HepG2 (cell line): ENCODE results near the gene NEK11. TPM values are rescaled to one million over a fixed set of nuclear protein-coding genes. Genes with fewer than 3 reads are reported as not detected.

Experiments used
- ASH2L ChIP-seq: fragments of 300-600, 200-600 bp; sonication (generic); IDR thresholded peaks from 2 replicates; pipeline ENCODE4 v1.7.0; 2017; ENCODE audit warnings: low read depth, mild to moderate bottlenecking, moderate library complexity, mixed read lengths, low read length; ENCODE audit not compliant: insufficient read length
- ATRX ChIP-seq: sonication (generic); formaldehyde crosslinking; IDR thresholded peaks from 2 replicates; pipeline ENCODE4 v1.4.0; 2020; ENCODE audit warnings: missing genetic modification reagents, borderline replicate concordance
- BCL6 ChIP-seq: IDR thresholded peaks from 2 replicates; pipeline ENCODE4 v1.6.1; 2016; ENCODE audit warnings: missing genetic modification reagents, missing compliant biosample characterization
- CENPT ChIP-seq: sonication (generic); formaldehyde crosslinking; IDR thresholded peaks from 2 replicates; pipeline ENCODE4 v1.8.0; 2022; ENCODE audit warnings: low read depth, mild to moderate bottlenecking, moderate library complexity, missing genetic modification reagents
- GFI1 ChIP-seq: sonication (generic); formaldehyde crosslinking; IDR thresholded peaks from 2 replicates; pipeline ENCODE4 v1.5.0; 2020; ENCODE audit warnings: missing genetic modification reagents, mild to moderate bottlenecking, borderline replicate concordance
- HHEX ChIP-seq: IDR thresholded peaks from 2 replicates; pipeline ENCODE4 v1.6.1; 2016; ENCODE audit warnings: control low read depth
- KLF16 ChIP-seq, 2 experiments: sonication (generic) in 1 of 2; formaldehyde crosslinking in 1 of 2; IDR thresholded peaks; 2 replicates each; pipeline versions ENCODE4 v1.6.1 to v1.8.0; 2016 to 2023; ENCODE audit warnings: missing genetic modification reagents in 2 of 2, missing compliant biosample characterization in 1 of 2
- MBD4 ChIP-seq: IDR thresholded peaks from 2 replicates; pipeline ENCODE4 v1.6.1; 2012; ENCODE audit warnings: low read length, inconsistent platforms, borderline replicate concordance
- PLRG1 ChIP-seq: fragments of 450-650 bp; conservative IDR thresholded peaks from 2 replicates; pipeline ENCODE4 v1.6.1; 2016
- POLR2AphosphoS2 ChIP-seq: IDR thresholded peaks from 2 replicates; pipeline ENCODE4 v1.6.1; 2011; ENCODE audit warnings: low read depth, low read length, improper control_type of control experiment
- PRDM10 ChIP-seq: sonication (generic); formaldehyde crosslinking; IDR thresholded peaks from 2 replicates; pipeline ENCODE4 v1.4.0; 2020; ENCODE audit warnings: low read depth, missing genetic modification reagents
- SIX1 ChIP-seq: sonication (generic); formaldehyde crosslinking; IDR thresholded peaks from 2 replicates; pipeline ENCODE4 v1.4.0; 2020; ENCODE audit warnings: missing genetic modification reagents, borderline replicate concordance
- SMAD1 ChIP-seq: sonication (generic); formaldehyde crosslinking; IDR thresholded peaks from 2 replicates; pipeline ENCODE4 v1.4.0; 2020; ENCODE audit warnings: missing genetic modification reagents, low read depth, mild to moderate bottlenecking, borderline replicate concordance
- SMAD3 ChIP-seq: sonication (generic); formaldehyde crosslinking; IDR thresholded peaks from 2 replicates; pipeline ENCODE4 v1.4.0; 2020; ENCODE audit warnings: missing genetic modification reagents
- SNAPC5 ChIP-seq: sonication (generic); formaldehyde crosslinking; IDR thresholded peaks from 2 replicates; pipeline ENCODE4 v1.8.1; 2023; ENCODE audit warnings: mild to moderate bottlenecking, missing genetic modification reagents, borderline replicate concordance
- SP2 ChIP-seq: sonication (generic); formaldehyde crosslinking; IDR thresholded peaks from 2 replicates; pipeline ENCODE4 v1.5.1; 2020; ENCODE audit warnings: mild to moderate bottlenecking, missing genetic modification reagents
- STAG1 ChIP-seq: sonication (generic); formaldehyde crosslinking; IDR thresholded peaks from 2 replicates; pipeline ENCODE4 v1.4.0; 2020; ENCODE audit warnings: missing genetic modification reagents
- ZFP90 ChIP-seq: sonication (generic); formaldehyde crosslinking; IDR thresholded peaks from 2 replicates; pipeline ENCODE4 v1.8.0; 2022; ENCODE audit warnings: missing genetic modification reagents, mild to moderate bottlenecking, inconsistent platforms, borderline replicate concordance
- ZNF138 ChIP-seq: sonication (generic); formaldehyde crosslinking; IDR thresholded peaks from 2 replicates; pipeline ENCODE4 v1.5.0; 2020; ENCODE audit warnings: mild to moderate bottlenecking, low read depth, missing genetic modification reagents
- polyA plus RNA-seq, 8 experiments: library from polyadenylated mRNA; depleted of rRNA in 3 of 8; stranded (reverse) in 7 of 8; unstranded in 1 of 8; fragments of >200 nt; fragmentation: Illumina TruSeq in 4 of 8; extraction: Trizol in 4 of 8; gene quantifications; 2 replicates each; pipeline versions ENCODE4 v1.2.1 to v1.2.3, GENCODE V29; 2011 to 2016; ENCODE audit warnings: low read depth in 4 of 8, missing spikeins in 1 of 8, mixed read lengths in 1 of 8; ENCODE audit not compliant: insufficient read depth in 1 of 8
- total RNA-seq, 5 experiments: library from RNA; depleted of rRNA; stranded (reverse); fragments of >200 nt; fragmentation: Illumina TruSeq; extraction: Trizol; gene quantifications; 2 replicates each; pipeline ENCODE4 v1.2.3, GENCODE V29; 2016; ENCODE audit warnings: low read depth in 1 of 5
- TF ChIP-seq, protein P1 (sequence below): sonication (generic); formaldehyde crosslinking; IDR thresholded peaks from 2 replicates; pipeline ENCODE4 v1.5.0; 2020; ENCODE audit warnings: mild to moderate bottlenecking, missing genetic modification reagents, borderline replicate concordance

NEK11 gene
- total and polyA plus RNA-seq, 2 of the 13 experiments (the other 11 are each of a cell fraction or from before 2014, with no cell fraction given): 0.95 to 2.2 TPM

DNA sequence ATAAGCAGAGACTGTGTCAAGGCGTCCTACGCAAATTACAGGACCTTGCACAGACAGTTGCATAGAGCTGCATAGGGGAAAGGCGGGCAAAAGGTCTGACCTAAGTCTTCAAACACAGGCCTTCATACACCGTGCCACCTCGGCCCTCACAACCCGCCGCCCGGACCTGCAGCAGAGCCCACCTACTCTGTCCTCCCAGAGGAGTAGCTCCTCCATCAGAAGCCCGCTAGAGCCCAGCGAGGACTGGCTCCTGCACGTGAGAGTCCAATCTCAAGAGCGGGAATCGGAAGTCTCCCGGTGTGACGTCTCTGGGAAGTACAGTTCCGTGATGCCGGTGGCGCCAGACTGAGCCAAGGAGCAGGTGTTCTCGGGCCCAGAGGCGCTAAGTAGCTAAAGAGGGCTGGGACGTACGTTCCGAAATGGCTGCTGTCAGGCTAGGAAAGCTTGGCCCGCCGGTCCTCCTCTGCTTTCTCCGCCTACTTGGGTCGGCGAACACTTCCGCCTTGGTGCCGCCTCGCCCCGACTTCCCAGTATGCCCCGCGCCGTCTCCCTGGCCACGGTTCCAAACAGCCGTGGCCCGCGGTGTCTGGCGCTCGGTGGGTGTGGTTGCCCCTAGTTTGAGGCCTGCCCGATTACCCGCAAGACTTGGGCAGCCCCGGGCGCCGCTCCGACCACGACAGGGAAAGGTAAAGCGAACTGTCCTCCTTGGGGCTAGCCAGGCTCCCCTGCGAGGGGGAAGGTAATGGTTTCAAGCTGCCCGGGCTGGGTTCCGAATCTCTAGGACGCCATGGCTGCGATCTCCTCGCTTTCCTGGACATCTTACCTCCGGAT, at the start of gene NEK11, which contains the start of gene ASTE1 (continued):
- TF ChIP-seq, protein P1, sequence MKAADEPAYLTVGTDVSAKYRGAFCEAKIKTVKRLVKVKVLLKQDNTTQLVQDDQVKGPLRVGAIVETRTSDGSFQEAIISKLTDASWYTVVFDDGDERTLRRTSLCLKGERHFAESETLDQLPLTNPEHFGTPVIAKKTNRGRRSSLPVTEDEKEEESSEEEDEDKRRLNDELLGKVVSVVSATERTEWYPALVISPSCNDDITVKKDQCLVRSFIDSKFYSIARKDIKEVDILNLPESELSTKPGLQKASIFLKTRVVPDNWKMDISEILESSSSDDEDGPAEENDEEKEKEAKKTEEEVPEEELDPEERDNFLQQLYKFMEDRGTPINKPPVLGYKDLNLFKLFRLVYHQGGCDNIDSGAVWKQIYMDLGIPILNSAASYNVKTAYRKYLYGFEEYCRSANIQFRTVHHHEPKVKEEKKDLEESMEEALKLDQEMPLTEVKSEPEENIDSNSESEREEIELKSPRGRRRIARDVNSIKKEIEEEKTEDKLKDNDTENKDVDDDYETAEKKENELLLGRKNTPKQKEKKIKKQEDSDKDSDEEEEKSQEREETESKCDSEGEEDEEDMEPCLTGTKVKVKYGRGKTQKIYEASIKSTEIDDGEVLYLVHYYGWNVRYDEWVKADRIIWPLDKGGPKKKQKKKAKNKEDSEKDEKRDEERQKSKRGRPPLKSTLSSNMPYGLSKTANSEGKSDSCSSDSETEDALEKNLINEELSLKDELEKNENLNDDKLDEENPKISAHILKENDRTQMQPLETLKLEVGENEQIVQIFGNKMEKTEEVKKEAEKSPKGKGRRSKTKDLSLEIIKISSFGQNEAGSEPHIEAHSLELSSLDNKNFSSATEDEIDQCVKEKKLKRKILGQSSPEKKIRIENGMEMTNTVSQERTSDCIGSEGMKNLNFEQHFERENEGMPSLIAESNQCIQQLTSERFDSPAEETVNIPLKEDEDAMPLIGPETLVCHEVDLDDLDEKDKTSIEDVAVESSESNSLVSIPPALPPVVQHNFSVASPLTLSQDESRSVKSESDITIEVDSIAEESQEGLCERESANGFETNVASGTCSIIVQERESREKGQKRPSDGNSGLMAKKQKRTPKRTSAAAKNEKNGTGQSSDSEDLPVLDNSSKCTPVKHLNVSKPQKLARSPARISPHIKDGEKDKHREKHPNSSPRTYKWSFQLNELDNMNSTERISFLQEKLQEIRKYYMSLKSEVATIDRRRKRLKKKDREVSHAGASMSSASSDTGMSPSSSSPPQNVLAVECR: peak; percentile 98
- TF ChIP-seq HHEX (no peak), ZFP90 (CRISPR knock-in tag) (peak; percentile 19; the same call in 1 of the 2 replicates), CENPT (no peak), PLRG1 (no peak), KLF16 (CRISPR knock-in tag; IDR thresholded peaks at IDR 0.05) (peak in 1 of 2 experiments; percentile 65; a peak in 2 of 4 replicates), POLR2AphosphoS2 (no peak), ASH2L (peak; percentile 60), MBD4 (no peak), STAG1 (no peak), SP2 (CRISPR knock-in tag) (no peak), SMAD1 (CRISPR knock-in tag) (no peak), SIX1 (CRISPR knock-in tag) (no peak), BCL6 (CRISPR knock-in tag) (no peak; the same call in 1 of the 2 replicates), ZNF138 (CRISPR knock-in tag) (0 out of 2 replicates have a peak, but pooled peaks have one; percentile 13), PRDM10 (CRISPR knock-in tag) (no peak), SNAPC5 (CRISPR knock-in tag) (no peak), GFI1 (CRISPR knock-in tag) (no peak; the same call in 1 of the 2 replicates), SMAD3 (CRISPR knock-in tag) (no peak), ATRX (CRISPR knock-in tag) (no peak)
